Transverse colon (tissue), 4 donors: ENCODE results near the gene IRAG1. TPM values are rescaled to one million over a fixed set of nuclear protein-coding genes. Genes with fewer than 3 reads are reported as not detected.

ENCODE experiments used
- DNase-seq: peaks from one replicate; pipeline ENCODE4 v3.0.0-alpha.2; 2019
- H3K27ac ChIP-seq, 4 donors: fragments of 200-600 bp; sonication (generic); 2 replicates each; pipeline ENCODE4 v1.5.1; 2016 to 2018; ENCODE audit warnings: inconsistent platforms in 4 of 4
- H3K27me3 ChIP-seq: fragments of 200-600 bp; sonication (generic); 2 replicates; pipeline ENCODE4 v1.5.1; 2017; ENCODE audit warnings: inconsistent platforms
- H3K36me3 ChIP-seq, 4 donors: fragments of 200-600 bp; sonication (generic); 2 replicates each; pipeline ENCODE4 v1.5.1; 2017 to 2019; ENCODE audit warnings: inconsistent platforms in 4 of 4
- H3K4me1 ChIP-seq, 4 donors: fragments of 200-600 bp; sonication (generic); 2 replicates each; pipeline ENCODE4 v1.5.1; 2017 to 2020; ENCODE audit warnings: inconsistent platforms in 4 of 4
- H3K4me3 ChIP-seq, 4 donors: fragments of 200-600 bp; sonication (generic); 1 replicate in 1 of 4; 2 replicates in 3 of 4; pipeline versions ENCODE4 v1.5.1 to v1.6.1; 2017 to 2019; ENCODE audit warnings: inconsistent platforms in 4 of 4
- H3K9me3 ChIP-seq, 2 donors: fragments of 200-600 bp; sonication (generic); 2 replicates each; pipeline ENCODE4 v1.5.1; 2017 to 2019; ENCODE audit warnings: inconsistent platforms in 2 of 2
- EP300 ChIP-seq: sonication (generic); formaldehyde crosslinking; IDR thresholded peaks from one replicate; pipeline ENCODE4 v1.6.1; 2017; ENCODE audit warnings: antibody characterized with exemption, low read depth
- POLR2A ChIP-seq: fragments of 450-650 bp; IDR thresholded peaks from one replicate; pipeline ENCODE4 v1.6.1; 2016; ENCODE audit warnings: antibody characterized with exemption, mild to moderate bottlenecking, moderate library complexity
- POLR2AphosphoS5 ChIP-seq, 3 donors: sonication (generic); formaldehyde crosslinking; IDR thresholded peaks; one replicate each; pipeline ENCODE4 v1.6.1; 2016; ENCODE audit warnings: antibody characterized with exemption in 3 of 3
- WGBS, 2 donors: methylation state at CpG; one replicate each; pipeline ENCODE4 v1.1.5; 2018; ENCODE audit warnings: low coverage in 1 of 2; 5-methylcytosine and 5-hydroxymethylcytosine counted together
- in situ Hi-C, 4 donors: fragments of 200-750 bp; cut with MboI; loops; one replicate each; pipeline versions ENCODE4 v1.15.0 to v1.15.1; 2017; ENCODE audit warnings: low sequenced_read_pairs in 3 of 4, low pct_ligation_motif_present in 1 of 4, low pct_unique_long_range_greater_than_20kb in 1 of 4
- intact Hi-C: fragments of 100-400 bp; cut with DNase I; formaldehyde crosslinking; loops from one replicate; pipeline ENCODE4 v1.15.1; 2023; ENCODE audit warnings: low total_unique reads
- total RNA-seq, 4 donors: library from RNA; depleted of rRNA; stranded (reverse); fragments of >200 nt; gene quantifications; one replicate each; pipeline ENCODE4 v1.1.0, GENCODE V29; 2016
- TF ChIP-seq, protein P1 (sequence below), 5 experiments: fragments of 200-600 bp in 3 of 5; fragments of 450-650 bp in 2 of 5; sonication (generic) in 3 of 5; IDR thresholded peaks; 1 replicate in 2 of 5; 2 replicates in 3 of 5; pipeline ENCODE4 v1.5.1; 2016 to 2017; ENCODE audit warnings: antibody characterized with exemption in 5 of 5, inconsistent platforms in 3 of 5, mild to moderate bottlenecking in 2 of 5, moderate library complexity in 1 of 5

Gene IRAG1
- total RNA-seq, 4 donors from 2014 or later = 19.4 to 48.8 (median 24.9) TPM

DNA sequence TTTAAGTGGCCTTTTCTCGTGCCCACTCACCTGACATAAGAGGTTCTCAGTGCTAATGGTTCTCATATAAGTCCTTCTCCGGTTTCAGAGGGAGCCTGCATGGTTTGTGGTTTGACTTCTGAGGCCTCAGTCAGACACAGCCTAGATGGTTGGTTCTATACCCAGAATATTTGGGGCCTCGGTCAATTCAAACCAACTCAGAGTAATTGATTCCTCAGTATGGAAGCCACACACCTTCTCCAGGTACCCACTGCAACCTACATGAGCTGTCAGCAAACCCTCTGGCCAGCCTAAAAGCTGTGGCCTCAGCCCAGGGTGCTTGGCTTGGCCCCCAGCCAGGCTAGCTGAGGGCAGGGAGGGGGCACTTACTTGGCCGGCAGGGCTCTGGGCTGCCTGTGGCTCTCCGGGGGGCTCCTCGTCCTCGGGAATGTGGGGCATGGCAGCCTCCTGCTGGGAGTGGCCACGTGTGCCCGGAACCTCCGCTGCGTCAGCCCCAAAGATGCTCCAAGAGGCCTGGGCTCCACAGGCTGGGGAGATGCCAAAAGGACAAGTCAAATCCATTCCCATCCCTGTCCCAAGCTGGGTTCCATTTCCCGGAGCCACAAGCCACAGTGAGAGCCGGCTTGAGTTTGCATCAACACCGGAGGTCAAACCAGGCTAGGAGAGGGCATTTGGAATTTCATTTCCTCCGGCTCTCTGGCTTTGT lies 41.7 kb downstream of the IRAG1 start:
- TF ChIP-seq, protein P1, sequence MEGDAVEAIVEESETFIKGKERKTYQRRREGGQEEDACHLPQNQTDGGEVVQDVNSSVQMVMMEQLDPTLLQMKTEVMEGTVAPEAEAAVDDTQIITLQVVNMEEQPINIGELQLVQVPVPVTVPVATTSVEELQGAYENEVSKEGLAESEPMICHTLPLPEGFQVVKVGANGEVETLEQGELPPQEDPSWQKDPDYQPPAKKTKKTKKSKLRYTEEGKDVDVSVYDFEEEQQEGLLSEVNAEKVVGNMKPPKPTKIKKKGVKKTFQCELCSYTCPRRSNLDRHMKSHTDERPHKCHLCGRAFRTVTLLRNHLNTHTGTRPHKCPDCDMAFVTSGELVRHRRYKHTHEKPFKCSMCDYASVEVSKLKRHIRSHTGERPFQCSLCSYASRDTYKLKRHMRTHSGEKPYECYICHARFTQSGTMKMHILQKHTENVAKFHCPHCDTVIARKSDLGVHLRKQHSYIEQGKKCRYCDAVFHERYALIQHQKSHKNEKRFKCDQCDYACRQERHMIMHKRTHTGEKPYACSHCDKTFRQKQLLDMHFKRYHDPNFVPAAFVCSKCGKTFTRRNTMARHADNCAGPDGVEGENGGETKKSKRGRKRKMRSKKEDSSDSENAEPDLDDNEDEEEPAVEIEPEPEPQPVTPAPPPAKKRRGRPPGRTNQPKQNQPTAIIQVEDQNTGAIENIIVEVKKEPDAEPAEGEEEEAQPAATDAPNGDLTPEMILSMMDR (IDR thresholded peaks at IDR 0.05) = no peak
- TF ChIP-seq POLR2A (no peak), EP300 (no peak), POLR2AphosphoS5 (IDR thresholded peaks at IDR 0.05) (no peak)
- no peaks in the 10 kb centered on the region for H3K9me3 ChIP-seq
- in situ Hi-C loops = loop anchor here in 1 of 4 donors (10.0 kb wide), 1 partner anchor 247 kb away; no protein-coding TSS in a partner anchor
- peak overlapping the region; percentile 34 to 89 (median 66) for H3K27ac ChIP-seq
- H3K36me3 ChIP-seq = no peaks in the 10 kb centered on the region
- H3K4me3 ChIP-seq = no peak overlapping the region
- WGBS, 2 donors = 64 to 80% methylated on average over 2 to 14 of the region's 15 CpGs
- H3K4me1 ChIP-seq = peaks cover 15 to 45% (median 23%) of the 10 kb centered on the region in 4 donors
- no peak for DNase-seq
- no peaks in the 10 kb centered on the region for H3K27me3 ChIP-seq
- intact Hi-C loops = no loop called here

DNA sequence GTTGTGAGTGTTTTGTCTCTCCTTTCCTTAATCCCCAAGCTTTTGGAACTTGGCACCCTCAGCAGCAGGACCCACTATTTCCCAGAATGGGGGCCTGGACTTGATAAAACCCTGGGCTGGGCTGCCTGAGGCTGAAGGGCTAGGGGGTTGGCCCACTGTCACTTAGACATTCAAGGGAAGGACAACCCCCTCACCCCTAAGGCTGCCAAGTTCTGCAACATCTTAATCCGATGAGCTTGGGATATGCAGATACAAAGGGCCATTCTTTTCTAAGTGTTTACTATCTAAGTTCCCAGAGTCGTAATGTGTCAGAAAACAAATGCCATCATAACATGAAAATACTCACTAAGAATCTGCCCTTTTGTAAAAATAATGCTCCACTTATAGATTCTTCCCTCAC lies 42.9 kb downstream of the IRAG1 start:
- in situ Hi-C loops = loop anchor here in 1 of 4 donors (10.0 kb wide), 1 partner anchor 246 kb away; no protein-coding TSS in a partner anchor
- no peak overlapping the region for H3K4me3 ChIP-seq
- H3K27me3 ChIP-seq = no peaks in the 10 kb centered on the region
- no peaks in the 10 kb centered on the region for H3K9me3 ChIP-seq
- 57 to 80% methylated on average over 1 to 2 of the region's 2 CpGs for WGBS, 2 donors
- intact Hi-C loops = no loop called here
- peaks cover 15 to 36% (median 23%) of the 10 kb centered on the region in 4 donors for H3K4me1 ChIP-seq
- TF ChIP-seq EP300 (no peak), POLR2AphosphoS5 (IDR thresholded peaks at IDR 0.05) (no peak), POLR2A (no peak)
- TF ChIP-seq, protein P1 (IDR thresholded peaks at IDR 0.05) = no peak
- peak overlapping the region in 1 of 4 donors; percentile 11 for H3K27ac ChIP-seq
- no peak for DNase-seq
- no peaks in the 10 kb centered on the region for H3K36me3 ChIP-seq

DNA sequence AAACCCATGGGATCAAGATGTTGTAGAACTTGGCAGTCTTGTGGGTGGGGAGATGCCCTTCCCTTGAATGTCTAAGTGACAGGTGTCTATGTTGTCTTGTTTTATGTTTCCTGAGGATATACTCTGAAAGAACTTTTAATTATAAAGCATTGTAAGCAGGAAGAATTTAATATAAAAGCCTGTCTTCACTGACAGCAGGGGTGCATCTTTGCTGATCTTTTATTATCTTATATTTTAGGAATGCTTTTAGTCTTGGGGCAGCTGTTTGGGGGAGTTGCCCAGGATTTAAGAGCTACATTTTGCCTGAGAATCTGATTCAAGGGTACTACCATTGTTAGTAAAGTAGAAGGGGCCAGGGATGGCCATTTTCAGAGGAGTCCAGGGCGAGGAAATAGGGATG lies 43.4 kb downstream of the IRAG1 start:
- DNase-seq = no peak
- in situ Hi-C loops = loop anchor here in 1 of 4 donors (10.0 kb wide), 1 partner anchor 245 kb away; no protein-coding TSS in a partner anchor
- H3K9me3 ChIP-seq = no peaks in the 10 kb centered on the region
- H3K27ac ChIP-seq = peak overlapping the region in 1 of 4 donors; percentile 11
- H3K36me3 ChIP-seq = no peaks in the 10 kb centered on the region
- intact Hi-C loops = no loop called here
- 42 to 100% methylated on average over 1 of the region's 1 CpG for WGBS, 2 donors
- no peak overlapping the region for H3K4me3 ChIP-seq
- no peaks in the 10 kb centered on the region for H3K27me3 ChIP-seq
- no peak for TF ChIP-seq EP300
- no peak for TF ChIP-seq POLR2AphosphoS5 (IDR thresholded peaks at IDR 0.05)
- no peak for TF ChIP-seq POLR2A
- TF ChIP-seq, protein P1 (IDR thresholded peaks at IDR 0.05) = no peak
- peaks cover 13 to 32% (median 19%) of the 10 kb centered on the region in 4 donors for H3K4me1 ChIP-seq

DNA sequence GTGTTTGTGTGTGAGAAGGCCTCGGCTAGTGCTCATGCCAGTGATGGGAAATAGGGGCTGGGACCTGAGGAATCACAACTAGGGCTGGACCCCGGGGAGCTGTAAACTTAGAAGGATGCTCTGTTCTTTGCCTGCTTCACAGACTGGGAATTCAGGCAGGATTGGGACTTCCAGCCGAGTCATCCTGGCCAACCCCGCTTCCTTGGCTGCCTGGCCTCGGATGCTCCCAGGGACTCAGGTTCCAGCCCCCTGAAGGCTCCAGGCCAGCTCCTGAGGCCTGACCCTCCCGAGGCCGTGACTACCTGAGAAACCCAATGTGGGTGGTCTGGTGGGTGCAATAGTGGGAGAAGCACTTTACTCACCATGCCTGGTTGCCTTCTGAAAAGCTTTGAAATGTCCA lies 44.7 kb downstream of the IRAG1 start:
- Histone ChIP-seq H3K4me1 (peaks cover 11 to 21% (median 15%) of the 10 kb centered on the region in 4 donors), H3K9me3 (no peaks in the 10 kb centered on the region), H3K4me3 (no peak overlapping the region), H3K36me3 (no peaks in the 10 kb centered on the region), H3K27ac (peak overlapping the region in 2 of 4 donors; percentile 3 to 18), H3K27me3 (no peaks in the 10 kb centered on the region)
- TF ChIP-seq POLR2A = no peak
- no peak for TF ChIP-seq EP300
- TF ChIP-seq, protein P1 (IDR thresholded peaks at IDR 0.05) = no peak
- TF ChIP-seq POLR2AphosphoS5 (IDR thresholded peaks at IDR 0.05) = no peak
- in situ Hi-C loops (no loop called here), intact Hi-C loops (no loop called here)
- no peak for DNase-seq
- WGBS, 2 donors = 76% methylated on average over 7 of the region's 7 CpGs; no CpG with 5 or more reads in 1 of the 2 donors
